ENCODE results near the gene EFS.

Gene EFS, protein sequence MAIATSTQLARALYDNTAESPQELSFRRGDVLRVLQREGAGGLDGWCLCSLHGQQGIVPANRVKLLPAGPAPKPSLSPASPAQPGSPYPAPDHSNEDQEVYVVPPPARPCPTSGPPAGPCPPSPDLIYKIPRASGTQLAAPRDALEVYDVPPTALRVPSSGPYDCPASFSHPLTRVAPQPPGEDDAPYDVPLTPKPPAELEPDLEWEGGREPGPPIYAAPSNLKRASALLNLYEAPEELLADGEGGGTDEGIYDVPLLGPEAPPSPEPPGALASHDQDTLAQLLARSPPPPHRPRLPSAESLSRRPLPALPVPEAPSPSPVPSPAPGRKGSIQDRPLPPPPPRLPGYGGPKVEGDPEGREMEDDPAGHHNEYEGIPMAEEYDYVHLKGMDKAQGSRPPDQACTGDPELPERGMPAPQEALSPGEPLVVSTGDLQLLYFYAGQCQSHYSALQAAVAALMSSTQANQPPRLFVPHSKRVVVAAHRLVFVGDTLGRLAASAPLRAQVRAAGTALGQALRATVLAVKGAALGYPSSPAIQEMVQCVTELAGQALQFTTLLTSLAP

GRCh38 chr14:23365036-23365731 is at the start of gene EFS:
Gene EFS, minus strand, starts transcription at chr14:23365172. Its CDS starts 147 bp downstream, at chr14:23365025.
- no peak for DNase-seq (ENCODE audit: low read depth)
- no peak within 1 kb of the TSS for H3K4me3 ChIP-seq (ENCODE audit: low read depth, low read length)
- TF ChIP-seq, protein P1, sequence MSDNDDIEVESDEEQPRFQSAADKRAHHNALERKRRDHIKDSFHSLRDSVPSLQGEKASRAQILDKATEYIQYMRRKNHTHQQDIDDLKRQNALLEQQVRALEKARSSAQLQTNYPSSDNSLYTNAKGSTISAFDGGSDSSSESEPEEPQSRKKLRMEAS (IDR thresholded peaks at IDR 0.05; ENCODE audit: low read depth, low read length) = no peak

GRCh38 chr14:23414254-23414653 is 49.3 kb upstream of the EFS start:
- TF ChIP-seq MYC (IDR thresholded peaks at IDR 0.05; ENCODE audit: low read depth, low read length) = no peak
- TF ChIP-seq, protein P2, sequence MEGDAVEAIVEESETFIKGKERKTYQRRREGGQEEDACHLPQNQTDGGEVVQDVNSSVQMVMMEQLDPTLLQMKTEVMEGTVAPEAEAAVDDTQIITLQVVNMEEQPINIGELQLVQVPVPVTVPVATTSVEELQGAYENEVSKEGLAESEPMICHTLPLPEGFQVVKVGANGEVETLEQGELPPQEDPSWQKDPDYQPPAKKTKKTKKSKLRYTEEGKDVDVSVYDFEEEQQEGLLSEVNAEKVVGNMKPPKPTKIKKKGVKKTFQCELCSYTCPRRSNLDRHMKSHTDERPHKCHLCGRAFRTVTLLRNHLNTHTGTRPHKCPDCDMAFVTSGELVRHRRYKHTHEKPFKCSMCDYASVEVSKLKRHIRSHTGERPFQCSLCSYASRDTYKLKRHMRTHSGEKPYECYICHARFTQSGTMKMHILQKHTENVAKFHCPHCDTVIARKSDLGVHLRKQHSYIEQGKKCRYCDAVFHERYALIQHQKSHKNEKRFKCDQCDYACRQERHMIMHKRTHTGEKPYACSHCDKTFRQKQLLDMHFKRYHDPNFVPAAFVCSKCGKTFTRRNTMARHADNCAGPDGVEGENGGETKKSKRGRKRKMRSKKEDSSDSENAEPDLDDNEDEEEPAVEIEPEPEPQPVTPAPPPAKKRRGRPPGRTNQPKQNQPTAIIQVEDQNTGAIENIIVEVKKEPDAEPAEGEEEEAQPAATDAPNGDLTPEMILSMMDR (IDR thresholded peaks at IDR 0.05; ENCODE audit: low read depth, low read length) = no peak
- TF ChIP-seq, protein P1 (IDR thresholded peaks at IDR 0.05; ENCODE audit: low read depth, low read length) = no peak
- TF ChIP-seq POLR2A (IDR thresholded peaks at IDR 0.05; ENCODE audit: extremely low read depth, insufficient read length) = no peak
- no peak overlapping the region for H3K4me3 ChIP-seq (ENCODE audit: low read depth, low read length)
- no peak for DNase-seq (ENCODE audit: low read depth)

DNA sequence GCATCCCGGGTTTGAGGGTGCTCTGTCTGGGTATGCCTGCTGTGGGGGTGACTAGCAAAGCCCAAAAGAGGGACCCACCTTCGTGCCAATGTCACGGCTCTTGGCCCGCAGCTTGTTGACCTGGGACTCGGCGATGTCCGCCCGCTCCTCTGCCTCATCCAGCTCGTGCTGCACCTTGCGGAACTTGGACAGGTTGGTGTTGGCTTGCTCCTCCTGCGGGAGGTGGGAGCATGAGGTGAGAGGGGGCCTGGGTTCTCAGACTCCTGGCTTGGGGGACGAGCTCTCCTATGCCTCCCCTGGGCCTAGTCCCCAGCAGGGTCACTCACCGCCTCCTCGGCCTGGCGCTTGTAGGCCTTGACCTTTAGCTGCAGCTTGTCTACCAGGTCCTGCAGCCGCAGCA is 48.7 kb upstream of the EFS start:
- DNase-seq (ENCODE audit: low read depth) = no peak
- H3K4me3 ChIP-seq (ENCODE audit: low read depth, low read length) = no peak overlapping the region
- TF ChIP-seq MYC (IDR thresholded peaks at IDR 0.05; ENCODE audit: low read depth, low read length) (no peak), POLR2A (IDR thresholded peaks at IDR 0.05; ENCODE audit: extremely low read depth, insufficient read length) (no peak)
- TF ChIP-seq, protein P1 (IDR thresholded peaks at IDR 0.05; ENCODE audit: low read depth, low read length) = no peak

- no peak for DNase-seq (ENCODE audit: low read depth)
- TF ChIP-seq, protein P2 (IDR thresholded peaks at IDR 0.05; ENCODE audit: low read depth, low read length) = no peak
- TF ChIP-seq MYC (IDR thresholded peaks at IDR 0.05; ENCODE audit: low read depth, low read length) = no peak
- TF ChIP-seq, protein P1 (IDR thresholded peaks at IDR 0.05; ENCODE audit: low read depth, low read length) = no peak
- no peak for TF ChIP-seq POLR2A (IDR thresholded peaks at IDR 0.05; ENCODE audit: extremely low read depth, insufficient read length)
- no peak overlapping the region for H3K4me3 ChIP-seq (ENCODE audit: low read depth, low read length)
Measured at GRCh38 chr14:23411563-23412525, 46.9 kb upstream of the EFS start.

GRCh38 chr14:23409966-23410635 is 45.1 kb upstream of the EFS start:
- TF ChIP-seq, protein P2 (IDR thresholded peaks at IDR 0.05; ENCODE audit: low read depth, low read length) = no peak
- TF ChIP-seq POLR2A (IDR thresholded peaks at IDR 0.05; ENCODE audit: extremely low read depth, insufficient read length) (no peak), MYC (IDR thresholded peaks at IDR 0.05; ENCODE audit: low read depth, low read length) (no peak)
- TF ChIP-seq, protein P1 (IDR thresholded peaks at IDR 0.05; ENCODE audit: low read depth, low read length) = no peak
- DNase-seq (ENCODE audit: low read depth) = no peak

More at GRCh38 chr14:23409966-23410635, 45.1 kb upstream of the EFS start:
- no peak overlapping the region for H3K4me3 ChIP-seq (ENCODE audit: low read depth, low read length)
